Measurements from ENCODE around the gene GSAP.

DNA sequence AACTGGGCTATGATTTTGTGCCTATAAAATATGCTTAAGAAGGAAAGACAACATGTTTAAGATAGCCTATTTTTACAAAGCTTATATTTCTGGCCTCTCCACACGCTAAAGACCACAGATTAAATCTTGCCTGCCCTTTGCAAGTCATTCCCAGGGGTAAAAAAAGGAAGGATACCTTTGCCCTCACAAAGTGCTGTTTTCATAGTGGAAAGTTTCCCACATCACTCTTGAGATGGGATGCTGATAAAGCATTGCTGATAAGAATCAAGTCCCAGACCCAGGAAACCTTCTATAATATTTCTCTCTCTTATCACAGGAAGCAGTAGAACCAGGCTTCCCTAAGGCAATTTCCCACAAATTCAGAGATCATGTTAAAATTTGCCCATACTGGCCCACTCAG is 56.5 kb downstream of the GSAP start:
- TF ChIP-seq, protein P1, sequence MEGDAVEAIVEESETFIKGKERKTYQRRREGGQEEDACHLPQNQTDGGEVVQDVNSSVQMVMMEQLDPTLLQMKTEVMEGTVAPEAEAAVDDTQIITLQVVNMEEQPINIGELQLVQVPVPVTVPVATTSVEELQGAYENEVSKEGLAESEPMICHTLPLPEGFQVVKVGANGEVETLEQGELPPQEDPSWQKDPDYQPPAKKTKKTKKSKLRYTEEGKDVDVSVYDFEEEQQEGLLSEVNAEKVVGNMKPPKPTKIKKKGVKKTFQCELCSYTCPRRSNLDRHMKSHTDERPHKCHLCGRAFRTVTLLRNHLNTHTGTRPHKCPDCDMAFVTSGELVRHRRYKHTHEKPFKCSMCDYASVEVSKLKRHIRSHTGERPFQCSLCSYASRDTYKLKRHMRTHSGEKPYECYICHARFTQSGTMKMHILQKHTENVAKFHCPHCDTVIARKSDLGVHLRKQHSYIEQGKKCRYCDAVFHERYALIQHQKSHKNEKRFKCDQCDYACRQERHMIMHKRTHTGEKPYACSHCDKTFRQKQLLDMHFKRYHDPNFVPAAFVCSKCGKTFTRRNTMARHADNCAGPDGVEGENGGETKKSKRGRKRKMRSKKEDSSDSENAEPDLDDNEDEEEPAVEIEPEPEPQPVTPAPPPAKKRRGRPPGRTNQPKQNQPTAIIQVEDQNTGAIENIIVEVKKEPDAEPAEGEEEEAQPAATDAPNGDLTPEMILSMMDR (IDR thresholded peaks at IDR 0.05), result no peak
- TF ChIP-seq ZFX (IDR thresholded peaks at IDR 0.05; ENCODE audit: borderline replicate concordance), result no peak
